ENCODE data around the gene APLP1.

APLP1 gene

DNA sequence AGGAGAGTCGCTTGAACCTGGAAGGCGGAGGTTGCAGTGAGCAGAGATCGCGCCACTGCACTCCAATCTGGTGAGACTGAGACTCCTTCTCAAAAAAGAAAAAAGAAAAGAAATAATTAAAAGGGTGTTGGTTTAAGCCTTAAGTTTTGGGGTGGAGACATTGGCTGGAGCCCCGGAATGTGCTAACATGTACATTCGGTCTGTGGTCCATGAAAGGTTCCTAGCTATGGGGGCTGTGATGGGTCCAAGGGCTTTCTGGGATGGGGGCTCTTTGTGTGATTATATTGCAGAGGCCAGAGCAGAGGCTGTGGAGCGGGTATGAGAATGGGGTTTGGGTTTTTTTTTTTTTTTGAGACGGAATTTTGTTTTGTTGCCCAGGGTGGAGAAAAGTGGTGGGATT is 17.5 kb downstream of the APLP1 start:
- no peak overlapping the region for H2AFZ ChIP-seq (ENCODE audit: insufficient read depth, low read length, poor library complexity)
- DNase-seq = no peak
- no peaks in the 10 kb centered on the region for H3K27me3 ChIP-seq (ENCODE audit: insufficient read depth, low read length)
- H4K12ac ChIP-seq (ENCODE audit: low read depth, low read length) = no peak overlapping the region
- no peak overlapping the region for H2BK5ac ChIP-seq (ENCODE audit: low read depth, low read length, poor library complexity)
- H3K9ac ChIP-seq (ENCODE audit: low read length) = no peak overlapping the region
- H3K4me1 ChIP-seq (ENCODE audit: control insufficient read depth in 1 of 2, insufficient read depth in 2 of 2, low read length in 2 of 2) = no peaks in the 10 kb centered on the region
- H4K8ac ChIP-seq (ENCODE audit: low read depth, low read length) = no peak overlapping the region
- H3K23ac ChIP-seq (ENCODE audit: low read length) = no peak overlapping the region
- H2BK120ac ChIP-seq (ENCODE audit: insufficient read depth, low read length, poor library complexity) = no peak overlapping the region
- 100% methylated on average over 1 of the region's 8 CpGs for WGBS (ENCODE audit: extremely low coverage, insufficient coverage, insufficient read length)
- no peak overlapping the region for H3K4me3 ChIP-seq (ENCODE audit: low read depth, low read length)
- no peaks in the 10 kb centered on the region for H3K79me1 ChIP-seq (ENCODE audit: low read length)
- H3K18ac ChIP-seq (ENCODE audit: low read length) = no peak overlapping the region
- H3K4ac ChIP-seq (ENCODE audit: low read depth, low read length) = no peak overlapping the region
- no peak overlapping the region for H3K4me2 ChIP-seq (ENCODE audit: low read length)
- H4K91ac ChIP-seq (ENCODE audit: low read depth, low read length) = no peak overlapping the region
- H2BK12ac ChIP-seq (ENCODE audit: low read length) = no peak overlapping the region
- no peak overlapping the region for H2AK5ac ChIP-seq (ENCODE audit: low read length)
- H3K79me2 ChIP-seq (ENCODE audit: control insufficient read depth, insufficient read depth, low read length, poor library complexity) = no peaks in the 10 kb centered on the region
- no peak overlapping the region for H3K14ac ChIP-seq (ENCODE audit: low read length)
- H3K36me3 ChIP-seq (ENCODE audit: control insufficient read depth in 1 of 2, insufficient read depth in 2 of 2, low read length in 2 of 2) = peaks cover 32 to 35% of the 10 kb centered on the region in 2 experiments
- no peak overlapping the region for H3K27ac ChIP-seq (ENCODE audit: low read depth, low read length)
- no peaks in the 10 kb centered on the region for H3K9me3 ChIP-seq (ENCODE audit: insufficient read depth, low read depth, low read length)

DNA sequence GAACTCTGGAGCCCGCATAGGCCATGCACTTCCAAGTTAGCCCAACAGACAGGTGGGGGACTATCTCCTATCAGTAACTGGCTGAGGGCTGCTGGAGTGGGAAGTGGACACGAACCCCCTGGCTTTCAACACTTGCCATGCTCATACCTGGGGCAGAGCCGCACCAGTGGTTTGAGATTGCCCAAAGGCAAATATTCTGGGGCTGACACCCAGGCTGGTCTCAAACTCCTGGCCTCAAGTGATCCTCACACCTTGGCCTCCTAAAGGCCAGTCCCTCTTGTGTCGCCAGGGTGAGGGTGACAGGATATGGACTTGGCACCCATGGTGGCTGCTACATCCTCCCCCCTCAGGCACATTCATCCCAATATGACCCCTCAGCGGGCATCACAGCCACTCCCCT is 18.8 kb downstream of the APLP1 start:
- Histone ChIP-seq H3K36me3 (ENCODE audit: control insufficient read depth in 1 of 2, insufficient read depth in 2 of 2, low read length in 2 of 2) (peaks cover 37 to 38% of the 10 kb centered on the region in 2 experiments), H3K4ac (ENCODE audit: low read depth, low read length) (no peak overlapping the region), H3K23ac (ENCODE audit: low read length) (no peak overlapping the region), H3K4me1 (ENCODE audit: control insufficient read depth in 1 of 2, insufficient read depth in 2 of 2, low read length in 2 of 2) (no peaks in the 10 kb centered on the region), H3K27ac (ENCODE audit: low read depth, low read length) (no peak overlapping the region), H2BK5ac (ENCODE audit: low read depth, low read length, poor library complexity) (no peak overlapping the region), H4K12ac (ENCODE audit: low read depth, low read length) (no peak overlapping the region), H4K8ac (ENCODE audit: low read depth, low read length) (no peak overlapping the region), H2AK5ac (ENCODE audit: low read length) (no peak overlapping the region), H4K91ac (ENCODE audit: low read depth, low read length) (no peak overlapping the region), H3K9ac (ENCODE audit: low read length) (no peak overlapping the region), H2AFZ (ENCODE audit: insufficient read depth, low read length, poor library complexity) (no peak overlapping the region), H3K27me3 (ENCODE audit: insufficient read depth, low read length) (no peaks in the 10 kb centered on the region), H2BK120ac (ENCODE audit: insufficient read depth, low read length, poor library complexity) (no peak overlapping the region), H2BK12ac (ENCODE audit: low read length) (no peak overlapping the region), H3K79me1 (ENCODE audit: low read length) (no peaks in the 10 kb centered on the region), H3K79me2 (ENCODE audit: control insufficient read depth, insufficient read depth, low read length, poor library complexity) (no peaks in the 10 kb centered on the region), H3K4me3 (ENCODE audit: low read depth, low read length) (no peak overlapping the region), H3K14ac (ENCODE audit: low read length) (no peak overlapping the region), H3K18ac (ENCODE audit: low read length) (no peak overlapping the region), H3K9me3 (ENCODE audit: insufficient read depth, low read depth, low read length) (no peaks in the 10 kb centered on the region), H3K4me2 (ENCODE audit: low read length) (no peak overlapping the region)
- DNase-seq = no peak
- WGBS (ENCODE audit: extremely low coverage, insufficient coverage, insufficient read length) = no CpG with 5 or more reads among the region's 5 CpGs

DNA sequence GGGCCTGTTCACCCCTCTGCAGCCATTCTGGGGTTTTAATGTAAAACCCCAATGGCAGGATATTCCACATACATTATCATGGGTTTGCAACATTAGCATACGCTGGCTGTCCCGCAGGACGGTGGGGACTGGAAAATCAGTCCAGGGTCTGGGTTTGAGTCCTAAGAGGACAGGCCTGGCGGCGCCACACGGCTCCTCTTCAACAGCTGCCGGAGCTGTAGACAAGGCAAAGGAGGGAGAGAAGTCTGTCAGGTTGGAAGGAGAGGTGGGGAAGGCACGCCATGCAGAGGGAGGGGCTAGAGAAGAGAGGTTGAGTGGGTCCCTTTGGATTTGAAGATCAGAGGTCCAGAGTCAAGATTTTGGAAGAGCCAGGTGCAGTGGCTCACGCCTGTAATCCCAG is 20.0 kb downstream of the APLP1 start:
- no peak overlapping the region for H4K8ac ChIP-seq (ENCODE audit: low read depth, low read length)
- no peaks in the 10 kb centered on the region for H3K9me3 ChIP-seq (ENCODE audit: insufficient read depth, low read depth, low read length)
- no peak overlapping the region for H4K91ac ChIP-seq (ENCODE audit: low read depth, low read length)
- no peak overlapping the region for H4K12ac ChIP-seq (ENCODE audit: low read depth, low read length)
- H3K4me3 ChIP-seq (ENCODE audit: low read depth, low read length) = no peak overlapping the region
- H3K79me2 ChIP-seq (ENCODE audit: control insufficient read depth, insufficient read depth, low read length, poor library complexity) = no peaks in the 10 kb centered on the region
- no peak overlapping the region for H3K9ac ChIP-seq (ENCODE audit: low read length)
- peaks cover 38 to 40% of the 10 kb centered on the region in 2 experiments for H3K36me3 ChIP-seq (ENCODE audit: control insufficient read depth in 1 of 2, insufficient read depth in 2 of 2, low read length in 2 of 2)
- no peaks in the 10 kb centered on the region for H3K4me1 ChIP-seq (ENCODE audit: control insufficient read depth in 1 of 2, insufficient read depth in 2 of 2, low read length in 2 of 2)
- no peak for DNase-seq
- no peak overlapping the region for H2BK12ac ChIP-seq (ENCODE audit: low read length)
- no peak overlapping the region for H3K27ac ChIP-seq (ENCODE audit: low read depth, low read length)
- no CpG with 5 or more reads among the region's 9 CpGs for WGBS (ENCODE audit: extremely low coverage, insufficient coverage, insufficient read length)
- no peak overlapping the region for H3K4ac ChIP-seq (ENCODE audit: low read depth, low read length)
- no peaks in the 10 kb centered on the region for H3K27me3 ChIP-seq (ENCODE audit: insufficient read depth, low read length)
- no peak overlapping the region for H2BK5ac ChIP-seq (ENCODE audit: low read depth, low read length, poor library complexity)
- H3K18ac ChIP-seq (ENCODE audit: low read length) = no peak overlapping the region
- H3K79me1 ChIP-seq (ENCODE audit: low read length) = no peaks in the 10 kb centered on the region
- H2AFZ ChIP-seq (ENCODE audit: insufficient read depth, low read length, poor library complexity) = no peak overlapping the region
- H3K14ac ChIP-seq (ENCODE audit: low read length) = no peak overlapping the region
- H3K23ac ChIP-seq (ENCODE audit: low read length) = no peak overlapping the region
- H3K4me2 ChIP-seq (ENCODE audit: low read length) = no peak overlapping the region
- no peak overlapping the region for H2AK5ac ChIP-seq (ENCODE audit: low read length)
- H2BK120ac ChIP-seq (ENCODE audit: insufficient read depth, low read length, poor library complexity) = no peak overlapping the region

DNA sequence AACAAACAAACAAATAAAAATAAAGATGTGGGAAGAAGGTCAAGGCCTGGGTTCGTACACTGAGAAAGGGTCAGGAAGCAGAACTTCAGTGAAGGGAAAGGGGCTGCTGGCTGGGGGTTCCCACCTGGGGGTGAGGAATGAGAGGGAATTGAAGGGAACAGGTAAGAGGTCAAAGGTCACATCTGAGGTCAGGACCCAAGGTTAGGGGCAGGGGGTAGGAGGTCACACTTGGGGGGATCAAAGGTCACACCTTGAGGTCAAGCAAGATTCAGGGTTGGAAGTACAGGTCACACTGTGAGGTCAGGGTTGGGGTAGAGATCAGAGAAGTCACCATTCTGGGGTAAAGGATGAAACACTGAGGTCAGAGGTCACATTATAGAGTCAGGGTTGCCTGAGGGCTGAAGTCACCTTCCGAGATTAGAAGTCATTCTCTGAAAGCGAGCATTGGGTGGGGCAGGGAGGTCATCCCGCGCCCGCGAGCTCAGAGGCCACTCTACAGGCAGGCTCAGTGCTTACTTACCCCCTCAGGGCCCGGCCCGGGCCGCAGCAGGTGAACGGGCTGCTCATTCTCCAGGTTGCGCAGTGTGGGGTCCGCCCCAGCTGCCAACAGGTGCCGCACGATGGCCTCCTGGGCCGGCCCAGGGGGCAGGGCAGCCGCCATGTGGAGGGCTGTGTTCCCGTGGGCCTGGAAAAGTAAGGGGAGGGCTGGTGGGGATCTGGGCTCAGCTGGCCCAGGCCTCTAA is 21.2 kb downstream of the APLP1 start:
- Histone ChIP-seq H2AK5ac (ENCODE audit: low read length) (no peak overlapping the region), H3K14ac (ENCODE audit: low read length) (no peak overlapping the region), H2BK12ac (ENCODE audit: low read length) (no peak overlapping the region)

More for the DNA sequence above, 21.2 kb downstream of the APLP1 start:
- WGBS (ENCODE audit: extremely low coverage, insufficient coverage, insufficient read length) = no CpG with 5 or more reads among the region's 18 CpGs
- H3K4me3 ChIP-seq (ENCODE audit: low read depth, low read length) = no peak overlapping the region
- H3K27me3 ChIP-seq (ENCODE audit: insufficient read depth, low read length) = no peaks in the 10 kb centered on the region
- H3K18ac ChIP-seq (ENCODE audit: low read length) = no peak overlapping the region
- no peak overlapping the region for H4K91ac ChIP-seq (ENCODE audit: low read depth, low read length)
- no peak overlapping the region for H3K23ac ChIP-seq (ENCODE audit: low read length)
- H3K36me3 ChIP-seq (ENCODE audit: control insufficient read depth in 1 of 2, insufficient read depth in 2 of 2, low read length in 2 of 2) = peaks cover 42 to 44% of the 10 kb centered on the region in 2 experiments
- H3K79me1 ChIP-seq (ENCODE audit: low read length) = no peaks in the 10 kb centered on the region
- no peaks in the 10 kb centered on the region for H3K4me1 ChIP-seq (ENCODE audit: control insufficient read depth in 1 of 2, insufficient read depth in 2 of 2, low read length in 2 of 2)
- H3K4ac ChIP-seq (ENCODE audit: low read depth, low read length) = no peak overlapping the region
- no peak overlapping the region for H4K12ac ChIP-seq (ENCODE audit: low read depth, low read length)
- H2AFZ ChIP-seq (ENCODE audit: insufficient read depth, low read length, poor library complexity) = no peak overlapping the region
- H2BK5ac ChIP-seq (ENCODE audit: low read depth, low read length, poor library complexity) = no peak overlapping the region
- H3K27ac ChIP-seq (ENCODE audit: low read depth, low read length) = no peak overlapping the region
- no peak overlapping the region for H2BK120ac ChIP-seq (ENCODE audit: insufficient read depth, low read length, poor library complexity)
- no peak overlapping the region for H3K9ac ChIP-seq (ENCODE audit: low read length)
- no peaks in the 10 kb centered on the region for H3K9me3 ChIP-seq (ENCODE audit: insufficient read depth, low read depth, low read length)
- DNase-seq = no peak
- no peaks in the 10 kb centered on the region for H3K79me2 ChIP-seq (ENCODE audit: control insufficient read depth, insufficient read depth, low read length, poor library complexity)
- no peak overlapping the region for H3K4me2 ChIP-seq (ENCODE audit: low read length)
- no peak overlapping the region for H4K8ac ChIP-seq (ENCODE audit: low read depth, low read length)

Data from trophoblast cell (in vitro differentiated cells and primary cell).